Cardiac fibroblast (primary cell): ENCODE data around the gene DCANP1.

Experiments
- DNase-seq, 2 donors: peaks; one replicate each; pipeline versions ENCODE4 v3.0.0 to v3.0.0-alpha.2; 2010; ENCODE audit warnings: low read depth in 2 of 2
- H3K4me3 ChIP-seq, 2 donors: replicated peaks in 1 of 2; 1 replicate in 1 of 2; 2 replicates in 1 of 2; pipeline ENCODE4 v1.5.1; 2011; ENCODE audit warnings: low read depth in 2 of 2, low read length in 2 of 2, mild to moderate bottlenecking in 2 of 2, moderate library complexity in 1 of 2
- CTCF ChIP-seq: IDR thresholded peaks from one replicate; pipeline ENCODE4 v1.5.1; 2011; ENCODE audit warnings: low read depth, mild to moderate bottlenecking, low read length, inconsistent platforms

Gene DCANP1

DNA sequence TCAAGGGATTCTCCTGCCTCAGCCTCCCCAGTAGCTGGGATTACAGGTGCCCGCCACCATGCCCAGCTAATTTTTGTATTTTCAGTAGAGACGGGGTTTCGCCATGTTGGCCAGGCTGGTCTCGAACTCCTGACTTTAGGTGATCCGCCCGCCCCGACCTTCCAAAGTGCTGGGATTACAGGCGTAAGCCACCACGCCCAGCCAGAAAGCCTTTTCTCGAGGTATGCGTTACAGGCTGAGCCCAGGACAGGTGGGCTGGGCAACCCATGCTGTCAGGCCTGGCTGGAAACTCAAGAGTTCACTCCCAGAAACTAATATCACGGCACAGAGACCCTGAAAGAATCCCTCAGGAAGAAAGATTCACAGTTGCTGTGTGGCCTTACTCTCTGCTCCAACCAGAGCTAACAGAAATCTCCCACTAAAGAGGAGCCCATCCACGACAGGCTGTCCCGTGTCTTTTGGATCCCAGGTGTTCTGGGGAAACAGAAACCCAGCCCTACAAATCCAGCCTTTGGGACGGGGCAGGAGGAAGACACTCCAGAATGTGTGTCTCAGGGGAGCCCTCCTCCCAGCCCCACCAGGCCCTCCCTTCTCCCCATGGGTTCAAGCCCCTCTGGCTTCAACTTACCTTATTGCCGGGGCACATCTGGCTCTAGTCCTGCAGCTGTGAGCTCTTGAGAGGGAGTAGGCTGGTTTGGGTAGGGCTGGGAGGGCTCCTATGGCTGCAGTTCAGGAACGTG lies 4.6 kb upstream of the DCANP1 start:
- no peak overlapping the region for H3K4me3 ChIP-seq
- no peak for TF ChIP-seq CTCF
- no peak for DNase-seq

DNA sequence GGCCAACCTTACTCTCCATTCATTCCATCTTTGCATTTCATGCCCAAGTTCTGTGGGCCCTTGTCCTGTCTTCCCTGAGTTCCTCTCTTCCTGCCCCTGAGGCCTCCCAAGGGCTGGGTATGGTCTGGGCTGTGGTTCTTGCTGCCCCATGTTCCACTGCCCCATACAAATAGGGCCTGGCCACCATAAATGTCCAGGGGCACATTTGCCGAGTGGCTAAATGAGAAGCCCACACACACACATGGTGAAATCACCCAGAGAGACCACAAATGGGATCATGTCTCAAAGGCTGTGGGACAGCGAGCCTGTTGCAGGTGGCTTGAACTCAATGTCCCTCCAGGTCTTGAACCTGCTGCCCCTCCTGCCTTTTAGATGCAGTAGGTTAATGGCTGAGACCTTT lies 3.8 kb upstream of the DCANP1 start:
- DNase-seq: no peak
- TF ChIP-seq CTCF: no peak
- H3K4me3 ChIP-seq: no peak overlapping the region

- H3K4me3 ChIP-seq: no peak overlapping the region
- no peak for TF ChIP-seq CTCF
- no peak for DNase-seq
These were observed 3.2 kb upstream of the DCANP1 start for GRCh38 chr5:135450336-135450735.

- no peak for TF ChIP-seq CTCF
- no peak for DNase-seq
- no peak overlapping the region for H3K4me3 ChIP-seq
These were observed 2.5 kb upstream of the DCANP1 start for GRCh38 chr5:135449644-135450043.

- no peak overlapping the region for H3K4me3 ChIP-seq
- no peak for TF ChIP-seq CTCF
- DNase-seq: no peak
These were observed 1.8 kb upstream of the DCANP1 start for GRCh38 chr5:135448791-135449507.

- no peak overlapping the region for H3K4me3 ChIP-seq
- no peak for TF ChIP-seq CTCF
- no peak for DNase-seq
These were observed 1.1 kb upstream of the DCANP1 start for GRCh38 chr5:135448071-135448739.
